GM12878 (cell line): ENCODE data around the gene TBC1D2B.

ENCODE experiments used
- CTCF ChIP-seq, 3 experiments: IDR thresholded peaks in 2 of 3; conservative IDR thresholded peaks in 1 of 3; 2 replicates each; pipeline ENCODE4 v1.5.1; 2011; ENCODE audit warnings: low read depth in 3 of 3, low read length in 3 of 3, mild to moderate bottlenecking in 3 of 3, control low read depth in 2 of 3, moderate library complexity in 2 of 3, inconsistent platforms in 1 of 3, mixed read lengths in 1 of 3; ENCODE audit not compliant: control insufficient read depth in 2 of 3, insufficient read depth in 1 of 3; ENCODE audit errors: extremely low read depth in 1 of 3
- HDAC2 ChIP-seq: fragments of 200-600 bp; sonication (generic); IDR thresholded peaks from 2 replicates; pipeline ENCODE4 v1.6.1; 2017
- NFIC ChIP-seq: IDR thresholded peaks from 2 replicates; pipeline ENCODE4 v1.6.1; 2012; ENCODE audit warnings: low read depth, mild to moderate bottlenecking, inconsistent platforms, low read length, moderate library complexity
- NR2C1 ChIP-seq: fragments of 450-650 bp; IDR thresholded peaks from 2 replicates; pipeline ENCODE4 v1.6.1; 2017; ENCODE audit warnings: antibody characterized with exemption, mild to moderate bottlenecking, moderate library complexity

- TF ChIP-seq NFIC (no peak), HDAC2 (no peak), CTCF (IDR thresholded peaks at IDR 0.05 in 2 of 3, conservative IDR thresholded peaks at IDR 0.05 in 1 of 3; ENCODE audit: control insufficient read depth in 2 of 3, extremely low read depth in 1 of 3, insufficient read depth in 1 of 3, low read depth in 3 of 3, low read length in 3 of 3) (no peak), NR2C1 (no peak)
These were observed 35.0 kb upstream of the TBC1D2B start for GRCh38 chr15:78112551-78112950.
